ENCODE data around the gene LENG1.

Gene LENG1

GRCh38 chr19:54165222-54165621 is 5.7 kb upstream of the LENG1 start:
- FAIRE-seq (no peak), DNase-seq (ENCODE audit: low spot score) (no peak)

- FAIRE-seq: no peak
- DNase-seq (ENCODE audit: low spot score): no peak
Measured at GRCh38 chr19:54164369-54165068, 5.0 kb upstream of the LENG1 start.

GRCh38 chr19:54162884-54163283 is 3.4 kb upstream of the LENG1 start:
- no peak for DNase-seq (ENCODE audit: low spot score)
- FAIRE-seq: no peak

GRCh38 chr19:54162241-54162805 is 2.8 kb upstream of the LENG1 start:
- DNase-seq (ENCODE audit: low spot score) (no peak), FAIRE-seq (no peak)

- FAIRE-seq: no peak
- DNase-seq (ENCODE audit: low spot score): no peak
Measured at GRCh38 chr19:54160854-54161253, 1.3 kb upstream of the LENG1 start.

- no peak for DNase-seq (ENCODE audit: low spot score)
- FAIRE-seq: no peak
Measured at GRCh38 chr19:54160182-54160811, 776 bp upstream of the LENG1 start.

- DNase-seq (ENCODE audit: low spot score) (no peak), FAIRE-seq (no peak)
Measured at GRCh38 chr19:54158812-54159351, 639 bp downstream of the LENG1 start.

GRCh38 chr19:54156953-54157352 is 2.6 kb downstream of the LENG1 start:
- DNase-seq (ENCODE audit: low spot score) (no peak), FAIRE-seq (no peak)

- DNase-seq (ENCODE audit: low spot score) (no peak), FAIRE-seq (no peak)
Measured at GRCh38 chr19:54156490-54156889, 3.0 kb downstream of the LENG1 start.

GRCh38 chr19:54155694-54156093 is 3.8 kb downstream of the LENG1 start:
- DNase-seq (ENCODE audit: low spot score): no peak
- no peak for FAIRE-seq

GRCh38 chr19:54154603-54155345 is 4.7 kb downstream of the LENG1 start:
- DNase-seq (ENCODE audit: low spot score) (no peak), FAIRE-seq (no peak)

- FAIRE-seq: no peak
- DNase-seq (ENCODE audit: low spot score): no peak
Measured at GRCh38 chr19:54153731-54154326, 5.7 kb downstream of the LENG1 start.

GRCh38 chr19:54152878-54153524 is 6.5 kb downstream of the LENG1 start:
- FAIRE-seq (no peak), DNase-seq (ENCODE audit: low spot score) (no peak)

GRCh38 chr19:54152267-54152666 is 7.3 kb downstream of the LENG1 start:
- FAIRE-seq: no peak
- DNase-seq (ENCODE audit: low spot score): no peak

GRCh38 chr19:54151362-54152035 is 8.0 kb downstream of the LENG1 start:
- FAIRE-seq (no peak), DNase-seq (ENCODE audit: low spot score) (no peak)

- no peak for DNase-seq (ENCODE audit: low spot score)
- FAIRE-seq: no peak
Measured at GRCh38 chr19:54149021-54149812, 10.3 kb downstream of the LENG1 start.

- DNase-seq (ENCODE audit: low spot score): no peak
Measured at GRCh38 chr19:54148158-54148557, 11.4 kb downstream of the LENG1 start.

GRCh38 chr19:54147676-54148075 is 11.8 kb downstream of the LENG1 start:
- DNase-seq (ENCODE audit: low spot score): no peak
- no peak for FAIRE-seq

More at GRCh38 chr19:54148158-54148557, 11.4 kb downstream of the LENG1 start:
- no peak for FAIRE-seq

- DNase-seq (ENCODE audit: low spot score) (no peak), FAIRE-seq (no peak)
Measured at GRCh38 chr19:54145541-54146158, 13.9 kb downstream of the LENG1 start.

Measured in RCC 7860 (cell line).